ENCODE data around the gene OLFML3.
"Not testable (repeated sequence)": the region's sequence is repeated elsewhere in the genome, so short reads cannot be mapped to it uniquely, and the experiment has no call there.

The OLFML3 gene

DNA sequence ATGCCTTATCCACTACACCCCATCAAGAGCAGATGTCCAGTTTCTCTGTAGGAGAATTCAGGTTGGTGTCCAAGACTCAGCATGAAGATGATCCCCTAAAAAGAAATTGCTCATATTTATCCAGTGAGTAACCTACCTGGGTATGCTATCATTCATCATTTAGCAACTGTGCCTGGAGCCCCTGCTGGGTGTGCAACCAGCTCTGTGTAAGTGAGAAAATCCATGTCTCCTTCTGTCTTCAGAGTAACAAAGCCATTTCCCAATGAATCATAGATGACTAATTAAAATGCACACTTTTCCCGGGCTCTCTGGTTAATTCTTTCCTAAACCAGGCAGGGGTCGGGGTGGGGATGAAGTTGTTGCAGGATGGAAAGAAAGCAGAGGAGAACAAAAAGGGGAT is 35.8 kb downstream of the OLFML3 start:
- peaks cover 5% of the 10 kb centered on the region for H3K4me1 ChIP-seq (ENCODE audit: insufficient read depth, poor library complexity, severe bottlenecking)
- H3K9me3 ChIP-seq (ENCODE audit: severe bottlenecking): no peaks in the 10 kb centered on the region
- no peak overlapping the region for H3K4me3 ChIP-seq (ENCODE audit: severe bottlenecking)
- no peaks in the 10 kb centered on the region for H3K27me3 ChIP-seq (ENCODE audit: insufficient read depth, poor library complexity, severe bottlenecking)
- DNase-seq (ENCODE audit: low spot score): no peak
- ATAC-seq (ENCODE audit: low read depth): peak; percentile 98
- peak overlapping the region; percentile 30 for H3K27ac ChIP-seq (ENCODE audit: poor library complexity, severe bottlenecking)
- TF ChIP-seq, protein P1, sequence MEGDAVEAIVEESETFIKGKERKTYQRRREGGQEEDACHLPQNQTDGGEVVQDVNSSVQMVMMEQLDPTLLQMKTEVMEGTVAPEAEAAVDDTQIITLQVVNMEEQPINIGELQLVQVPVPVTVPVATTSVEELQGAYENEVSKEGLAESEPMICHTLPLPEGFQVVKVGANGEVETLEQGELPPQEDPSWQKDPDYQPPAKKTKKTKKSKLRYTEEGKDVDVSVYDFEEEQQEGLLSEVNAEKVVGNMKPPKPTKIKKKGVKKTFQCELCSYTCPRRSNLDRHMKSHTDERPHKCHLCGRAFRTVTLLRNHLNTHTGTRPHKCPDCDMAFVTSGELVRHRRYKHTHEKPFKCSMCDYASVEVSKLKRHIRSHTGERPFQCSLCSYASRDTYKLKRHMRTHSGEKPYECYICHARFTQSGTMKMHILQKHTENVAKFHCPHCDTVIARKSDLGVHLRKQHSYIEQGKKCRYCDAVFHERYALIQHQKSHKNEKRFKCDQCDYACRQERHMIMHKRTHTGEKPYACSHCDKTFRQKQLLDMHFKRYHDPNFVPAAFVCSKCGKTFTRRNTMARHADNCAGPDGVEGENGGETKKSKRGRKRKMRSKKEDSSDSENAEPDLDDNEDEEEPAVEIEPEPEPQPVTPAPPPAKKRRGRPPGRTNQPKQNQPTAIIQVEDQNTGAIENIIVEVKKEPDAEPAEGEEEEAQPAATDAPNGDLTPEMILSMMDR (IDR thresholded peaks at IDR 0.05; ENCODE audit: poor library complexity, severe bottlenecking): no peak
- H3K36me3 ChIP-seq (ENCODE audit: low read depth): no peaks in the 10 kb centered on the region

DNA sequence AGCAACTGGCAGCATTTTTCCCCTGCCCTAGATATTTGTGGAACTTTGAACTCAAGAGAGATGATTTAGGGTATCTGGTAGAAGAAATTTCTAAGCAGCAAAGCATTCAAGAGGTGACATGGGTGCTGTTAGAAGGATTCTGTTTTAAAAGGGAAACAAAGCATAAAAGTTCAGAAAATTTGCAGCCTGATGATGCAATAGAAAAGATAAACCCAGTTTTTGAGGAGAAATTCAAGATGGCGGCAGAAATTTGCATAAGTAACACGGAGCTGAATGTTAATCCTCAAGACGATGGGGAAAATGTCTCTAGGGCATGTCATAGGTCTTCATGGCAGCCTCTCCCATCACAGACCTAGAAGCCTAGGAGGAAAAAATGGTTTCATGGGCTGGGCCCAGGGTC is 40.5 kb downstream of the OLFML3 start:
- not testable (repeated sequence) for H3K27me3 ChIP-seq (ENCODE audit: insufficient read depth, poor library complexity, severe bottlenecking); H3K36me3 ChIP-seq (ENCODE audit: low read depth); H3K27ac ChIP-seq (ENCODE audit: poor library complexity, severe bottlenecking); DNase-seq (ENCODE audit: low spot score); H3K4me1 ChIP-seq (ENCODE audit: insufficient read depth, poor library complexity, severe bottlenecking); H3K4me3 ChIP-seq (ENCODE audit: severe bottlenecking); H3K9me3 ChIP-seq (ENCODE audit: severe bottlenecking); ATAC-seq (ENCODE audit: low read depth)

DNA sequence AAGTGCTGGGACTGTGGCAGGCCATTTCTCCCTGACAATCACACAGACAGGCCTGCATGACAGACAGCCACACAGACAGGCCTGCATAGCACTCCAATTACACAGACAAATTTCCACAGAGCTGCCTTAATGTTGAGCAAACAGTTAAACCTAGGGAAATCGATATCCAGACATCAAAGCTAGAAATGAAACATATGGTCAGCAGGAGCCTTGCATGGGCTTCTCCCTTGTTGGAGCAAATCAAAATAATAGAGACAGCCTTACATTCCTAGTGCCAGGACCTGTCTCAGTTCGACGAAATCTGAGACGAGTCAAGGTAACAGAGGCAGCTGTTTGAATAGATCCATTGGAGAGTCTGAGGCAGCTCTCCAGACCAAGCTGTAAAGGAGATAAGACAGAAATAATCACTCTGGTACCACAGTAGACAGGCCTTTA is 42.4 kb downstream of the OLFML3 start:
- no peak overlapping the region for H3K27ac ChIP-seq (ENCODE audit: poor library complexity, severe bottlenecking)
- H3K27me3 ChIP-seq (ENCODE audit: insufficient read depth, poor library complexity, severe bottlenecking): no peaks in the 10 kb centered on the region
- H3K4me3 ChIP-seq (ENCODE audit: severe bottlenecking): no peak overlapping the region
- H3K36me3 ChIP-seq (ENCODE audit: low read depth): no peaks in the 10 kb centered on the region
- H3K9me3 ChIP-seq (ENCODE audit: severe bottlenecking): no peaks in the 10 kb centered on the region
- DNase-seq (ENCODE audit: low spot score): no peak
- no peaks in the 10 kb centered on the region for H3K4me1 ChIP-seq (ENCODE audit: insufficient read depth, poor library complexity, severe bottlenecking)
- ATAC-seq (ENCODE audit: low read depth): no peak
- TF ChIP-seq, protein P1 (IDR thresholded peaks at IDR 0.05; ENCODE audit: poor library complexity, severe bottlenecking): no peak

DNA sequence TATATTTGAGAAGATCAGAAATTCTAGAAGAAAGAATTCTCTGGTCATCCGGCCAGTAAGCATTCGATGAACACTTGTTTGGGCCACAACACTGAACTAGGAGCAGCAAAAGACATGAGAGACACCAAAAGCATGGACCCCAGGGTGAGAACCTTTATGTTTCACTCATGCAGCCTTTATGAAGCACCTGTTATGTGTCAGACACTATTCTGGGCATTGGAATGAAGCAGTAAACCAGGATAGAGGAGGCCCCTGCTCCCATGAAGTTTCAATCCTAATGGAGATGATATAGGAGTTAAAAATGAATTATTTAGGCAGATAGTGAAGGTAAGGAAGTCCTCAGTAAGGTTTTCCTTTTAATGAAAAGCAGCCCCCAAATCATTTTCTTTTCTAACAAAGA is 43.6 kb downstream of the OLFML3 start:
- H3K36me3 ChIP-seq (ENCODE audit: low read depth): no peaks in the 10 kb centered on the region
- no peaks in the 10 kb centered on the region for H3K4me1 ChIP-seq (ENCODE audit: insufficient read depth, poor library complexity, severe bottlenecking)
- DNase-seq (ENCODE audit: low spot score): no peak
- H3K27me3 ChIP-seq (ENCODE audit: insufficient read depth, poor library complexity, severe bottlenecking): no peaks in the 10 kb centered on the region
- no peak overlapping the region for H3K4me3 ChIP-seq (ENCODE audit: severe bottlenecking)
- TF ChIP-seq, protein P1 (IDR thresholded peaks at IDR 0.05; ENCODE audit: poor library complexity, severe bottlenecking): no peak
- H3K9me3 ChIP-seq (ENCODE audit: severe bottlenecking): no peaks in the 10 kb centered on the region
- no peak for ATAC-seq (ENCODE audit: low read depth)
- H3K27ac ChIP-seq (ENCODE audit: poor library complexity, severe bottlenecking): no peak overlapping the region

DNA sequence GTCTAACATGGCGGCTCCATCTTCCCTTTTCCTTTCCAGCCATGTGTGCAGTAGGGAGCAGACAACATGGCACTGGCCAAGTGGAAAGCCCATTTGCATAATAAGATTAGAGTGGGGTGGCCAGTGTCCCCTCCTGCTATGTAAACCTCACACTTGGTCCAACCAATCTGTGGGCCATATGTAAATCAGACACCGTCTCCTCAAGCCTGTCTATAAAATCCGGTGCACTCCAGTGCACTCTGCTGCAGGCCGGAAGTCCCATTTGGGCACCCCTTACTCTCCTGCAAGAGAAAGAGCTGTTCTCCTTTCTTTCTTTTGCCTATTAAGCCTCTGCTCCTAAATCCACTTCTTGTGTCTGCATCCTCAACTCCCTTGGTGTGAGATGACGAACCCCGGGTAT is 44.1 kb downstream of the OLFML3 start:
- H3K4me3 ChIP-seq (ENCODE audit: severe bottlenecking): no peak overlapping the region
- no peak overlapping the region for H3K27ac ChIP-seq (ENCODE audit: poor library complexity, severe bottlenecking)
- H3K36me3 ChIP-seq (ENCODE audit: low read depth): no peaks in the 10 kb centered on the region
- no peaks in the 10 kb centered on the region for H3K9me3 ChIP-seq (ENCODE audit: severe bottlenecking)
- TF ChIP-seq, protein P1 (IDR thresholded peaks at IDR 0.05; ENCODE audit: poor library complexity, severe bottlenecking): no peak
- ATAC-seq (ENCODE audit: low read depth) (no peak), DNase-seq (ENCODE audit: low spot score) (no peak)
- H3K27me3 ChIP-seq (ENCODE audit: insufficient read depth, poor library complexity, severe bottlenecking): no peaks in the 10 kb centered on the region
- no peaks in the 10 kb centered on the region for H3K4me1 ChIP-seq (ENCODE audit: insufficient read depth, poor library complexity, severe bottlenecking)
